ENCODE measurements around the gene BRINP2.

DNA sequence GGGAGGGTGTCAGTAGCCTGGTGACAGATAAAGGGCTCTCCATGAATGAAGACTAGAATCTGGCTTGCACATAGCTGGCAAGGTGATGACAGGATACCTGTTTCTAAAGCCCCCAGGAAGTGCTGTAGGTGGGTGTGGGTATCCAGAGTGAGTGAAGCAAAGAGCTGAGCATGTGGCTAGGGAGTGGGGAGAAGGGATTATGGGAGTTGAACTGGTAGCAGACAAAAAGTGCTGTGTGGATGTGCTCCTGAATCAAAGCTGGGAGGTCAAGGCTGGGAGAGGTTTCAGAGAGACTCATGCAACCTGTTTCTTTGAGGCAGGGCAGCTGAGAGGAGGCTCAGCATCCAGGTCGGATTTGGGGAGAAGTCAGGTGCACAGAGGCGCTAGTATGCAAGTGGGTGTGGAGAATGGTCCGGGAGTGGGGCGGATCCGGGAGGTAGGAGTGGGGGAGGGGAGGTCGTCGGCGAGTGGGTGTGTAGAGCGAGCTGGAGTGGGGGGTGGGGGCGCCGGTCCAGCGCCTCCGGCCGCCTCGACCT, 6.8 kb upstream of the BRINP2 start:
- no peak for TF ChIP-seq GATA2 (IDR thresholded peaks at IDR 0.05; ENCODE audit: low read depth, low read length)
- TF ChIP-seq GATA3 (IDR thresholded peaks at IDR 0.05; ENCODE audit: low read depth, low read length): no peak

Data from SH-SY5Y (cell line).